H7 (cell line): ENCODE measurements around the gene PTPRJ. TPM values are rescaled to one million over a fixed set of nuclear protein-coding genes. Genes with fewer than 3 reads are reported as not detected.

Source experiments
- DNase-seq: peaks from one replicate; pipeline ENCODE4 v3.0.0; 2012
- H3K27me3 ChIP-seq: 2 replicates; pipeline ENCODE4 v1.6.0; 2011; ENCODE audit warnings: mild to moderate bottlenecking, low read length; ENCODE audit not compliant: control insufficient read depth, insufficient read depth
- H3K36me3 ChIP-seq: replicated peaks from 2 replicates; pipeline ENCODE4 v1.5.1; 2011; ENCODE audit warnings: low read length; ENCODE audit not compliant: control insufficient read depth, insufficient read depth
- H3K4me3 ChIP-seq: 2 replicates; pipeline ENCODE4 v1.5.1; 2011; ENCODE audit warnings: low read depth, mild to moderate bottlenecking, control low read depth, low read length, moderate library complexity; ENCODE audit not compliant: insufficient read depth
- total RNA-seq: library from RNA; depleted of rRNA; stranded (reverse); fragments of >200 nt; shearing (Covaris generic); gene quantifications from 2 replicates; pipeline ENCODE4 v1.2.3, GENCODE V29; 2014

PTPRJ gene
- total RNA-seq, 1 experiment from 2014 or later = 10.0 TPM

- DNase-seq = no peak
- no peaks in the 10 kb centered on the region for H3K27me3 ChIP-seq
Measured at GRCh38 chr11:48058064-48058463, 77.7 kb downstream of the PTPRJ start.

GRCh38 chr11:48058788-48059187 is 78.4 kb downstream of the PTPRJ start:
- H3K27me3 ChIP-seq = no peaks in the 10 kb centered on the region
- no peak for DNase-seq
- H3K36me3 ChIP-seq = no peaks in the 10 kb centered on the region
- H3K4me3 ChIP-seq = no peak overlapping the region

More at GRCh38 chr11:48058064-48058463, 77.7 kb downstream of the PTPRJ start:
- H3K4me3 ChIP-seq = no peak overlapping the region
- H3K36me3 ChIP-seq = no peaks in the 10 kb centered on the region

- Histone ChIP-seq H3K27me3 (no peaks in the 10 kb centered on the region), H3K36me3 (no peaks in the 10 kb centered on the region), H3K4me3 (no peak overlapping the region)
- no peak for DNase-seq
Measured at GRCh38 chr11:48062649-48063048, 82.3 kb downstream of the PTPRJ start.

GRCh38 chr11:48063424-48063978 is 83.1 kb downstream of the PTPRJ start:
- Histone ChIP-seq H3K36me3 (no peaks in the 10 kb centered on the region), H3K4me3 (no peak overlapping the region), H3K27me3 (no peaks in the 10 kb centered on the region)
- DNase-seq = no peak

- no peak overlapping the region for H3K4me3 ChIP-seq
- no peaks in the 10 kb centered on the region for H3K36me3 ChIP-seq
- DNase-seq = no peak
- no peaks in the 10 kb centered on the region for H3K27me3 ChIP-seq
Measured at GRCh38 chr11:48064306-48064705, 83.9 kb downstream of the PTPRJ start.

- H3K4me3 ChIP-seq = no peak overlapping the region
- peak; percentile 37 for DNase-seq
- no peaks in the 10 kb centered on the region for H3K36me3 ChIP-seq
- H3K27me3 ChIP-seq = no peaks in the 10 kb centered on the region
Measured at GRCh38 chr11:48066881-48067800, 86.8 kb downstream of the PTPRJ start.

GRCh38 chr11:48073031-48073861 is 92.9 kb downstream of the PTPRJ start:
- no peaks in the 10 kb centered on the region for H3K27me3 ChIP-seq
- H3K36me3 ChIP-seq = no peaks in the 10 kb centered on the region
- H3K4me3 ChIP-seq = no peak overlapping the region
- DNase-seq = no peak

GRCh38 chr11:48074425-48075181 is 94.2 kb downstream of the PTPRJ start:
- no peak overlapping the region for H3K4me3 ChIP-seq
- no peak for DNase-seq
- H3K36me3 ChIP-seq = no peaks in the 10 kb centered on the region
- H3K27me3 ChIP-seq = no peaks in the 10 kb centered on the region

- no peak for DNase-seq
- Histone ChIP-seq H3K4me3 (no peak overlapping the region), H3K27me3 (no peaks in the 10 kb centered on the region), H3K36me3 (no peaks in the 10 kb centered on the region)
Measured at GRCh38 chr11:48075637-48076036, 95.3 kb downstream of the PTPRJ start.

- H3K4me3 ChIP-seq = no peak overlapping the region
- no peaks in the 10 kb centered on the region for H3K27me3 ChIP-seq
- no peaks in the 10 kb centered on the region for H3K36me3 ChIP-seq
- no peak for DNase-seq
Measured at GRCh38 chr11:48077251-48077650, 96.9 kb downstream of the PTPRJ start.

GRCh38 chr11:48078689-48079088 is 98.3 kb downstream of the PTPRJ start:
- Histone ChIP-seq H3K36me3 (no peaks in the 10 kb centered on the region), H3K27me3 (no peaks in the 10 kb centered on the region)
- no peak for DNase-seq

GRCh38 chr11:48079596-48079995 is 99.2 kb downstream of the PTPRJ start:
- Histone ChIP-seq H3K4me3 (no peak overlapping the region), H3K27me3 (no peaks in the 10 kb centered on the region), H3K36me3 (no peaks in the 10 kb centered on the region)
- no peak for DNase-seq

More at GRCh38 chr11:48078689-48079088, 98.3 kb downstream of the PTPRJ start:
- no peak overlapping the region for H3K4me3 ChIP-seq

- Histone ChIP-seq H3K36me3 (no peaks in the 10 kb centered on the region), H3K27me3 (no peaks in the 10 kb centered on the region), H3K4me3 (no peak overlapping the region)
- DNase-seq = no peak
Measured at GRCh38 chr11:48080301-48080861, 100.0 kb downstream of the PTPRJ start.
